ENCODE data around the gene HIRA.

GRCh38 chr22:19375435-19375834 is 56.1 kb downstream of the HIRA start:
- TF ChIP-seq CTCF (IDR thresholded peaks at IDR 0.05) (no peak), POLR2A (IDR thresholded peaks at IDR 0.05) (no peak)
